Panc1 (cell line): ENCODE results near the gene FOXD4L1. TPM values are rescaled to one million over a fixed set of nuclear protein-coding genes. Genes with fewer than 3 reads are reported as not detected.
A peak's percentile ranks its signal among the peaks of the same experiment; 100 is the strongest.
"Not testable (repeated sequence)": the region's sequence is repeated elsewhere in the genome, so short reads cannot be mapped to it uniquely, and the experiment has no call there.

Source experiments
- ATAC-seq: fragments of 200-7000 bp; cut with Tn5 transposase; 2 replicates; pipeline ENCODE4 v1.9.1; 2020; ENCODE audit warnings: mild to moderate bottlenecking, moderate library complexity
- BruUV-seq: library from RNA; stranded (reverse); fragments of 400-500 nt; replicated peaks from 2 replicates; lab custom pipeline; 2021; lab: Mats Ljungman, UMichigan
- CTCF ChIA-PET: fragments of 300-600 bp; sonication (Branson Sonifier 250); formaldehyde crosslinking; loops from one replicate; lab custom pipeline; 2022; ENCODE audit warnings: antibody characterized with exemption; lab: Charles Lee
- POLR2A ChIA-PET: fragments of 300-600 bp; sonication (Branson Sonifier 250); formaldehyde crosslinking; loops from one replicate; lab custom pipeline; 2022; ENCODE audit warnings: antibody characterized with exemption; lab: Charles Lee
- DNase-seq: peaks from one replicate; pipeline ENCODE4 v3.0.0-alpha.2; 2010; ENCODE audit warnings: low read depth, low spot score
- H3K27ac ChIP-seq: 2 replicates; pipeline ENCODE4 v1.5.1; 2011; ENCODE audit warnings: mild to moderate bottlenecking, low read length, inconsistent platforms
- H3K27me3 ChIP-seq: fragments of 200-500 bp; sonication (Bioruptor generic); 2 replicates; pipeline ENCODE4 v1.6.0; 2014; ENCODE audit warnings: low read length, inconsistent platforms; ENCODE audit not compliant: control insufficient read depth, insufficient read depth
- H3K36me3 ChIP-seq: fragments of 200-500 bp; sonication (Bioruptor generic); 2 replicates; pipeline ENCODE4 v1.5.1; 2014; ENCODE audit warnings: inconsistent platforms, mild to moderate bottlenecking, low read length, moderate library complexity; ENCODE audit not compliant: control insufficient read depth, insufficient read depth
- H3K4me1 ChIP-seq: 2 replicates; pipeline ENCODE4 v1.5.1; 2011; ENCODE audit warnings: inconsistent platforms, mild to moderate bottlenecking, low read length, moderate library complexity; ENCODE audit not compliant: control insufficient read depth, insufficient read depth
- H3K4me3 ChIP-seq, 2 experiments: 2 replicates each; pipeline ENCODE4 v1.5.1; 2011 to 2012; ENCODE audit warnings: low read depth in 2 of 2, low read length in 2 of 2, mild to moderate bottlenecking in 2 of 2, inconsistent platforms in 1 of 2, moderate library complexity in 1 of 2
- H3K9me3 ChIP-seq: fragments of 200-500 bp; sonication (Bioruptor generic); 2 replicates; pipeline ENCODE4 v1.5.1; 2014; ENCODE audit warnings: low read depth, mild to moderate bottlenecking, inconsistent platforms, low read length, moderate library complexity; ENCODE audit not compliant: control insufficient read depth, insufficient read depth
- CTCF ChIP-seq: fragments of 450-650 bp; IDR thresholded peaks from 2 replicates; pipeline ENCODE4 v1.5.1; 2017; ENCODE audit warnings: mild to moderate bottlenecking
- in situ Hi-C: cut with HindIII; loops from 2 replicates; pipeline ENCODE4 v1.10.0; 2016; ENCODE audit warnings: low sequenced_read_pairs, low pct_unique_long_range_greater_than_20kb
- intact Hi-C: fragments of 100-400 bp; cut with micrococcal nuclease; formaldehyde crosslinking; loops from one replicate; pipeline ENCODE4 v1.10.0; 2022; ENCODE audit not compliant: unreplicated experiment
- total RNA-seq: library from RNA; stranded (reverse); gene quantifications from one replicate; pipeline ENCODE4 v1.2.1, GENCODE V29; 2021; ENCODE audit not compliant: unreplicated experiment

The FOXD4L1 gene
- total RNA-seq, 1 experiment from 2014 or later: not detected

- DNase-seq, in situ Hi-C loops, BruUV-seq, H3K36me3 ChIP-seq, H3K27ac ChIP-seq, H3K9me3 ChIP-seq, H3K27me3 ChIP-seq, CTCF ChIA-PET, POLR2A ChIA-PET, H3K4me3 ChIP-seq, intact Hi-C loops, H3K4me1 ChIP-seq: not testable (repeated sequence)
- ATAC-seq: peak; percentile 90
- peak; percentile 41; the same call in 1 of the 2 replicates for TF ChIP-seq CTCF
These were observed 29.0 kb downstream of the FOXD4L1 start for GRCh38 chr2:113527350-113528045.

- POLR2A ChIA-PET, H3K36me3 ChIP-seq, H3K4me3 ChIP-seq, DNase-seq, H3K27me3 ChIP-seq, H3K4me1 ChIP-seq, H3K27ac ChIP-seq, BruUV-seq, CTCF ChIA-PET, ATAC-seq, in situ Hi-C loops, intact Hi-C loops, H3K9me3 ChIP-seq: not testable (repeated sequence)
These were observed 29.7 kb downstream of the FOXD4L1 start for GRCh38 chr2:113528126-113528525.

- H3K27ac ChIP-seq, H3K36me3 ChIP-seq, CTCF ChIA-PET, H3K4me3 ChIP-seq, POLR2A ChIA-PET, intact Hi-C loops, DNase-seq, H3K9me3 ChIP-seq, H3K27me3 ChIP-seq, H3K4me1 ChIP-seq, in situ Hi-C loops, ATAC-seq, BruUV-seq: not testable (repeated sequence)
These were observed 30.4 kb downstream of the FOXD4L1 start for GRCh38 chr2:113528904-113529303.

- H3K4me1 ChIP-seq, H3K9me3 ChIP-seq, ATAC-seq, in situ Hi-C loops, BruUV-seq, H3K4me3 ChIP-seq, POLR2A ChIA-PET, H3K36me3 ChIP-seq, intact Hi-C loops, DNase-seq, H3K27me3 ChIP-seq, H3K27ac ChIP-seq, CTCF ChIA-PET: not testable (repeated sequence)
These were observed 34.5 kb downstream of the FOXD4L1 start for GRCh38 chr2:113532991-113533390.

GRCh38 chr2:113536573-113536972 is 38.1 kb downstream of the FOXD4L1 start:
- in situ Hi-C loops, H3K9me3 ChIP-seq, H3K27me3 ChIP-seq, H3K36me3 ChIP-seq, POLR2A ChIA-PET, intact Hi-C loops, H3K4me1 ChIP-seq, DNase-seq, CTCF ChIA-PET, H3K4me3 ChIP-seq, BruUV-seq, H3K27ac ChIP-seq, ATAC-seq: not testable (repeated sequence)

GRCh38 chr2:113540834-113541203 is 42.4 kb downstream of the FOXD4L1 start:
- H3K27me3 ChIP-seq, DNase-seq, H3K9me3 ChIP-seq, ATAC-seq, H3K36me3 ChIP-seq, H3K4me1 ChIP-seq, POLR2A ChIA-PET, CTCF ChIA-PET, intact Hi-C loops, in situ Hi-C loops, BruUV-seq, H3K27ac ChIP-seq, H3K4me3 ChIP-seq: not testable (repeated sequence)
